AG09319 (cell line): ENCODE results near the gene SPIRE1.

ENCODE experiments used
- DNase-seq: peaks from one replicate; pipeline ENCODE4 v3.0.0-alpha.2; 2010; ENCODE audit warnings: low read depth; ENCODE audit errors: extremely low read depth
- TF ChIP-seq, protein P1 (sequence below): IDR thresholded peaks from 2 replicates; pipeline ENCODE4 v1.5.1; 2011; ENCODE audit warnings: low read depth, mild to moderate bottlenecking, inconsistent platforms, low read length, moderate library complexity

The SPIRE1 gene

DNA sequence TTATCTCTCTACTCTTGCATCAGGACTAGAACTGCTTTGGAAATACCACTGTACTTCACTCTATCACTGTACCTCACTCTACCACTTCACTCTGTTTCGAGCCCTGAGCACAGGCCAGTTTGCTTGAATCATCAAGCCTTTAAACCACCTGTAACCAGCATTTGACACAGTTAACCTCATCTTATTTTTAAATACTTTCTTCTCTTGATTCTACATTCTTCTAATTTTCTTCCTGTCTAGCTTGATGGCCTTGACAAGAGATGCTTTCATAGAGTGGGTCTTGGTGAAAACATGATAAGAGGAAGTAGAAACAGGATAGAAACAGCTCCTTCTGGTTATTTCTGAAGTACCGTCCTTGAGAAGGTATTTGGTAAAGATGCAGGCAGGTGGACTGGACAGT lies 78.1 kb downstream of the SPIRE1 start:
- TF ChIP-seq, protein P1, sequence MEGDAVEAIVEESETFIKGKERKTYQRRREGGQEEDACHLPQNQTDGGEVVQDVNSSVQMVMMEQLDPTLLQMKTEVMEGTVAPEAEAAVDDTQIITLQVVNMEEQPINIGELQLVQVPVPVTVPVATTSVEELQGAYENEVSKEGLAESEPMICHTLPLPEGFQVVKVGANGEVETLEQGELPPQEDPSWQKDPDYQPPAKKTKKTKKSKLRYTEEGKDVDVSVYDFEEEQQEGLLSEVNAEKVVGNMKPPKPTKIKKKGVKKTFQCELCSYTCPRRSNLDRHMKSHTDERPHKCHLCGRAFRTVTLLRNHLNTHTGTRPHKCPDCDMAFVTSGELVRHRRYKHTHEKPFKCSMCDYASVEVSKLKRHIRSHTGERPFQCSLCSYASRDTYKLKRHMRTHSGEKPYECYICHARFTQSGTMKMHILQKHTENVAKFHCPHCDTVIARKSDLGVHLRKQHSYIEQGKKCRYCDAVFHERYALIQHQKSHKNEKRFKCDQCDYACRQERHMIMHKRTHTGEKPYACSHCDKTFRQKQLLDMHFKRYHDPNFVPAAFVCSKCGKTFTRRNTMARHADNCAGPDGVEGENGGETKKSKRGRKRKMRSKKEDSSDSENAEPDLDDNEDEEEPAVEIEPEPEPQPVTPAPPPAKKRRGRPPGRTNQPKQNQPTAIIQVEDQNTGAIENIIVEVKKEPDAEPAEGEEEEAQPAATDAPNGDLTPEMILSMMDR: no peak
- DNase-seq: no peak

DNA sequence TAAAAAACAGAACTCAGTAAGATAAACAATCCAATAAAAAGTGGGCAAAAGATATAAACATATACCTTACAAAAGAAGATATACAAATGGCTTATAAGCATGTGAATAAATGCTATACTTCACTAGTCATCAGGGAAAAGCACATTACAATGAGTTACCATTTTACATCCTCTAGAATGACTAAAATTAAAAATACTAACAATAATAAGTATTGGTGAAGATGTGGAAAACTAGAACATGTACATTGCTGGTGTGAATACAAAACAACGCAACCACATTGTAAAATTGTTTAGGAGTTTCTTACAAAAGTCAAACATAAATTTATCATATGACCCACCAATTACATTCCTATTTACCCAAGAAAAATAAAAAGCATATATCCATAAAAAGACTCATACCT lies 80.1 kb downstream of the SPIRE1 start:
- TF ChIP-seq, protein P1: no peak
- no peak for DNase-seq

DNA sequence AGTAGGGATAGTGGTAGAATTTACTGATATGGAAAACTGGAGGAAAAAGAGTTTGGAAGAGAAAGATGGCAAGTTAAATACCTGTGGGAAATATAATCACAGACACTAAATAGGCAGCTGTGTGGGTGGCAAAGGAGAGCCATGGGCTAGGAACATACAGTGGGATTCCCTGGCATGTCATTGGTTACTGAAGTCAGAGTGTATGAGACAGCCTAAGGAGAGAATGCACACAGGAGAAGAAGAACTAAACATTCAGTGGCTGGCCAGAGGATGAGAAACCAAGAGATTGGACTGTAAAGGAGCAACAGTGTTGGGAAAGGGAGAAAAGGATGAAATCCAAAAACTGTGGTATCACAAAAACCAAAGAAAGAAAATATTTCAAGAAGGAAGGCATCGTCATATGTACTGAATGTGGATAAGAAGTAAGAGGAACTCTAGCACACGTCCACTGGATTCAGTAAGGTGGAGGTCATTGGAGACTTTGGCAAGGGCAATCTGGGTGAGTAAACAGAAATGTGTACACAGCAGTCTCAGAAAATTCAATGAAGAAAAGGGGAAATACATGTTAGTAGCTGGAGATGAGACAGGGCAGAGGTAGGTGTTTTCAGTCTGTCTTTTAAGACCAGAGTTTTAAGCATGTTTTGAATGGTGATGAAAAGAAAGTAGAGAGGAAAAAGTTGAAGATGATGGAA lies 83.3 kb downstream of the SPIRE1 start:
- TF ChIP-seq, protein P1: no peak

DNA sequence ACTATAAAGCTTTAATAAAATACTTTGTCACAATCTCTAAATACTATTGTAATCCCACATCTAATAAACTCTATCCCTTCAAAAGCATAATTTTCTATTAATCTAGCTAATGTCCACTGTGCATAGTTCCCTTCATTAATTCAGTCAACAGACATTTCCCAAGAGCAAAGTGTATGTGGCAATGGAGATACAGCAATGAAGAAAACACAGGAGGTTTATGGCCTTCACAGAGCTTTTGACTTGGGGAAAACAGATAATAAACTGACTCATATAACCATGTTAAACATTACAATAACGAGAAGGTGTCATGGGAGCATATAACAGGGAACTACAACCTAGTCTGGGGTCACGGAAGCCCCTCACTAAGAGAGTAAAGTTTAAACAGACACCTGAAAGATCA lies 86.3 kb downstream of the SPIRE1 start:
- DNase-seq: no peak
- TF ChIP-seq, protein P1: no peak

More for the DNA sequence above, 83.3 kb downstream of the SPIRE1 start:
- no peak for DNase-seq

DNA sequence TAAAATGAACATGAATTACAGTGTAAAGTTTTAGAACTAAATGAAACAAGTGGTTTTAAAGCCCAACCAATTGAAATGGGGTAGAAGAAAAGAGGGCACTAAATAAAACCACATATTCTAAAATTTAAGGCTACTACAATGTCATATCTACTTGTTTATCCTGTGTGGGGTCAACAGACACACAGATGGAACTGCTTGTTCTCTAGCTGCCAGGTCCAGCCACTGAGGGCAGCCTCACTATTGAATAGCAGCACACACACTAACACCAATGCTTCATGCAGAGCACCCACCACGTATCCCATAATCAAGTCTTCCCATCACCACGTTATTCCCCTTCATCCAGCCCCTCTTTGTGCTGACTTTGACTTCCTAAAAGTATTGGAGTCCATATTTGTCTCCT lies 88.1 kb downstream of the SPIRE1 start:
- DNase-seq: no peak
- TF ChIP-seq, protein P1: no peak

DNA sequence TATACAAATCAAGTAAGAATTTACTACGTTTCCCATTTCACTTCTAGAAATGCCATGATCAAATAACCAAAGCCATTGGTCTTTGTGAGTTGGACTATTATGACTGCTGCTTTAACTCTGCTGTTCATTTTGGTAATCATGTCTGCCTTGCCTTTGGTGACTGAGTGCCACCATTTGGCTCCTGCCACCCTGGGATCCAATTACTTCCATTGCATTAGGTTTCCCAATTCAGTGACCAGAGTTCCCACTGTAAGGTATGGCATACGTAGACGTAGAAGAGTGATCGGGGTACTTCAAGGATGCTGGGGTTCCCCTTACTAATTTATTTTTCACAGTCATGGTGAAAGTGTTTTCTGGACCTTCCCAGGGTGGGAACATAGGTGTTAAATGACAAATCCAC lies 90.1 kb downstream of the SPIRE1 start:
- no peak for DNase-seq
- TF ChIP-seq, protein P1: no peak

DNA sequence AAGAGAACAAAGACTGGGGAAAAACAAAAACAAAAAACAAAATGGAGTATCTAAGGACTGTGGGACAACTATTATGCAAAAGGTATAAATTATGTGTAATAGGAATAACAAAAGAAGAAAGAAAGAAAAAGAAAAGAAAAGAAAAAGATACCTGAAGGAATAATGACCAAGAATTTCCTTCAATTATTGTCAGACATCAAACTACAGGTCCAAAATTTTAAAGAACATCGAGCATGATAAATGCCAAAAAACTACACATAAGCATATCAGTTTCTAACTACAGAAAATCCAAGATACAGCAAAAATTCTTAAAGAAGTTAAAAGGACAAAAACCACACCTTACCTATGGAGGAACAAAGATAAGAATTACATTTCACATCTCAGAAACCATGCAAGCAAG lies 93.0 kb downstream of the SPIRE1 start:
- TF ChIP-seq, protein P1: no peak
- no peak for DNase-seq
